HepG2 (cell line): ENCODE results near the gene ZNF524. TPM values are rescaled to one million over a fixed set of nuclear protein-coding genes. Genes with fewer than 3 reads are reported as not detected.

ENCODE experiments used
- CC2D1A ChIP-seq: sonication (generic); formaldehyde crosslinking; IDR thresholded peaks from 2 replicates; pipeline ENCODE4 v1.8.1; 2023; ENCODE audit warnings: mild to moderate bottlenecking, missing genetic modification reagents
- ETS1 ChIP-seq: sonication (generic); formaldehyde crosslinking; IDR thresholded peaks from 2 replicates; pipeline ENCODE4 v1.4.0; 2020; ENCODE audit warnings: missing genetic modification reagents
- FOXO1 ChIP-seq: sonication (generic); formaldehyde crosslinking; IDR thresholded peaks from 2 replicates; pipeline ENCODE4 v1.4.0; 2020; ENCODE audit warnings: missing genetic modification reagents
- MIER2 ChIP-seq: IDR thresholded peaks from 2 replicates; pipeline ENCODE4 v1.6.1; 2016; ENCODE audit warnings: missing biosample characterization, missing genetic modification reagents
- NCOA1 ChIP-seq: sonication (generic); formaldehyde crosslinking; IDR thresholded peaks from 2 replicates; pipeline ENCODE4 v1.9.0; 2021; ENCODE audit warnings: missing genetic modification reagents
- NCOA2 ChIP-seq: sonication (generic); formaldehyde crosslinking; IDR thresholded peaks from 2 replicates; pipeline ENCODE4 v1.8.0; 2022; ENCODE audit warnings: inconsistent platforms
- NCOR1 ChIP-seq: fragments of 200-600 bp; sonication (generic); IDR thresholded peaks from 2 replicates; pipeline ENCODE4 v1.7.0; 2017; ENCODE audit warnings: antibody characterized with exemption, low read length, borderline replicate concordance
- NFIC ChIP-seq: IDR thresholded peaks from 2 replicates; pipeline ENCODE4 v1.6.1; 2012; ENCODE audit warnings: mild to moderate bottlenecking, low read length, inconsistent platforms
- PBX2 ChIP-seq: IDR thresholded peaks from 2 replicates; pipeline ENCODE4 v1.6.1; 2016; ENCODE audit warnings: control low read depth
- PHF21A ChIP-seq: sonication (generic); formaldehyde crosslinking; IDR thresholded peaks from 2 replicates; pipeline ENCODE4 v1.5.0; 2020; ENCODE audit warnings: mild to moderate bottlenecking, missing genetic modification reagents
- SALL2 ChIP-seq: sonication (generic); formaldehyde crosslinking; IDR thresholded peaks from 2 replicates; pipeline ENCODE4 v1.8.1; 2023; ENCODE audit warnings: mild to moderate bottlenecking, missing genetic modification reagents, inconsistent platforms
- SNAPC5 ChIP-seq: sonication (generic); formaldehyde crosslinking; IDR thresholded peaks from 2 replicates; pipeline ENCODE4 v1.8.1; 2023; ENCODE audit warnings: mild to moderate bottlenecking, missing genetic modification reagents, borderline replicate concordance
- ZBTB7B ChIP-seq: sonication (generic); formaldehyde crosslinking; IDR thresholded peaks from 2 replicates; pipeline ENCODE4 v1.4.0; 2020; ENCODE audit warnings: missing genetic modification reagents
- ZC3H13 ChIP-seq: sonication (generic); formaldehyde crosslinking; IDR thresholded peaks from 2 replicates; pipeline ENCODE4 v1.8.1; 2023; ENCODE audit warnings: mild to moderate bottlenecking, missing genetic modification reagents, moderate library complexity
- ZHX1 ChIP-seq: sonication (generic); formaldehyde crosslinking; IDR thresholded peaks from 2 replicates; pipeline ENCODE4 v1.8.1; 2022; ENCODE audit warnings: low read depth, mild to moderate bottlenecking, missing genetic modification reagents
- ZNF17 ChIP-seq: sonication (generic); formaldehyde crosslinking; IDR thresholded peaks from 2 replicates; pipeline ENCODE4 v1.5.0; 2020; ENCODE audit warnings: mild to moderate bottlenecking, missing genetic modification reagents
- ZNF180 ChIP-seq: sonication (generic); formaldehyde crosslinking; IDR thresholded peaks from 2 replicates; pipeline ENCODE4 v1.4.0; 2020; ENCODE audit warnings: low read depth, missing genetic modification reagents, borderline replicate concordance
- ZNF263 ChIP-seq: sonication (generic); formaldehyde crosslinking; IDR thresholded peaks from 2 replicates; pipeline ENCODE4 v1.4.0; 2020; ENCODE audit warnings: missing genetic modification reagents
- ZNF329 ChIP-seq: sonication (generic); formaldehyde crosslinking; IDR thresholded peaks from 2 replicates; pipeline ENCODE4 v1.9.0; 2021; ENCODE audit warnings: low read depth, mild to moderate bottlenecking, missing genetic modification reagents
- ZNF331 ChIP-seq: sonication (generic); formaldehyde crosslinking; IDR thresholded peaks from 2 replicates; pipeline ENCODE4 v1.4.0; 2020; ENCODE audit warnings: missing genetic modification reagents
- ZNF484 ChIP-seq: sonication (generic); formaldehyde crosslinking; IDR thresholded peaks from 2 replicates; pipeline ENCODE4 v1.5.1; 2020; ENCODE audit warnings: mild to moderate bottlenecking, low read depth, missing genetic modification reagents, borderline replicate concordance
- ZNF547 ChIP-seq: sonication (generic); formaldehyde crosslinking; IDR thresholded peaks from 2 replicates; pipeline ENCODE4 v1.5.1; 2020; ENCODE audit warnings: mild to moderate bottlenecking, missing genetic modification reagents
- ZNF562 ChIP-seq: sonication (generic); formaldehyde crosslinking; IDR thresholded peaks from 2 replicates; pipeline ENCODE4 v1.8.0; 2022; ENCODE audit warnings: missing genetic modification reagents, borderline replicate concordance
- ZSCAN29 ChIP-seq: sonication (generic); formaldehyde crosslinking; conservative IDR thresholded peaks from 2 replicates; pipeline ENCODE4 v1.4.0; 2020; ENCODE audit warnings: mild to moderate bottlenecking, missing genetic modification reagents
- polyA plus RNA-seq, 8 experiments: library from polyadenylated mRNA; depleted of rRNA in 3 of 8; stranded (reverse) in 7 of 8; unstranded in 1 of 8; fragments of >200 nt; fragmentation: Illumina TruSeq in 4 of 8; extraction: Trizol in 4 of 8; gene quantifications; 2 replicates each; pipeline versions ENCODE4 v1.2.1 to v1.2.3, GENCODE V29; 2011 to 2016; ENCODE audit warnings: low read depth in 4 of 8, missing spikeins in 1 of 8, mixed read lengths in 1 of 8; ENCODE audit not compliant: insufficient read depth in 1 of 8
- total RNA-seq, 5 experiments: library from RNA; depleted of rRNA; stranded (reverse); fragments of >200 nt; fragmentation: Illumina TruSeq; extraction: Trizol; gene quantifications; 2 replicates each; pipeline ENCODE4 v1.2.3, GENCODE V29; 2016; ENCODE audit warnings: low read depth in 1 of 5
- TF ChIP-seq, protein P1 (sequence below), 2 experiments: sonication (generic) in 1 of 2; formaldehyde crosslinking in 1 of 2; IDR thresholded peaks; 2 replicates each; pipeline versions ENCODE4 v1.5.1 to v1.6.1; 2011 to 2020; ENCODE audit warnings: borderline replicate concordance in 1 of 2, low read depth in 1 of 2, low read length in 1 of 2, mild to moderate bottlenecking in 1 of 2, missing genetic modification reagents in 1 of 2, moderate library complexity in 1 of 2

ZNF524 gene
- total and polyA plus RNA-seq, 2 of the 13 experiments (the other 11 are each of a cell fraction or from before 2014, with no cell fraction given) = 3.2 to 4.6 TPM

- TF ChIP-seq ZNF180 (CRISPR knock-in tag) = no peak
- TF ChIP-seq MIER2 (CRISPR knock-in tag) = no peak; the same call in 1 of the 2 replicates
- no peak for TF ChIP-seq NCOR1
- TF ChIP-seq ZNF331 (CRISPR knock-in tag) = no peak
- TF ChIP-seq ZHX1 (CRISPR knock-in tag) = no peak
- peak; percentile 48; the same call in 1 of the 2 replicates for TF ChIP-seq PBX2 (CRISPR knock-in tag)
- peak; percentile 49; the same call in 1 of the 2 replicates for TF ChIP-seq FOXO1 (CRISPR knock-in tag)
- no peak for TF ChIP-seq CC2D1A
- no peak for TF ChIP-seq ZNF547 (CRISPR knock-in tag)
- TF ChIP-seq SALL2 (CRISPR knock-in tag) = no peak
- TF ChIP-seq ZNF17 = no peak
- no peak for TF ChIP-seq NFIC
- no peak for TF ChIP-seq ZNF562 (CRISPR knock-in tag)
- TF ChIP-seq ETS1 (CRISPR knock-in tag) = no peak
- 0 out of 2 replicates have a peak, but pooled peaks have one; percentile 39 for TF ChIP-seq PHF21A (CRISPR knock-in tag)
- no peak for TF ChIP-seq ZNF263 (CRISPR knock-in tag)
- TF ChIP-seq ZSCAN29 (CRISPR knock-in tag) = no peak
- TF ChIP-seq ZC3H13 (CRISPR knock-in tag) = no peak
- no peak for TF ChIP-seq ZNF484 (CRISPR knock-in tag)
- TF ChIP-seq NCOA1 = no peak
- TF ChIP-seq, protein P1, sequence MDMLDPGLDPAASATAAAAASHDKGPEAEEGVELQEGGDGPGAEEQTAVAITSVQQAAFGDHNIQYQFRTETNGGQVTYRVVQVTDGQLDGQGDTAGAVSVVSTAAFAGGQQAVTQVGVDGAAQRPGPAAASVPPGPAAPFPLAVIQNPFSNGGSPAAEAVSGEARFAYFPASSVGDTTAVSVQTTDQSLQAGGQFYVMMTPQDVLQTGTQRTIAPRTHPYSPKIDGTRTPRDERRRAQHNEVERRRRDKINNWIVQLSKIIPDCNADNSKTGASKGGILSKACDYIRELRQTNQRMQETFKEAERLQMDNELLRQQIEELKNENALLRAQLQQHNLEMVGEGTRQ (IDR thresholded peaks at IDR 0.05; ENCODE audit: low read depth, low read length) = no peak
- TF ChIP-seq, protein P1 (CRISPR knock-in tag; IDR thresholded peaks at IDR 0.05; ENCODE audit: borderline replicate concordance) = no peak
- no peak for TF ChIP-seq ZBTB7B
- TF ChIP-seq SNAPC5 (CRISPR knock-in tag) = no peak
- TF ChIP-seq NCOA2 = 0 out of 2 replicates have a peak, but pooled peaks have one; percentile 41
- no peak for TF ChIP-seq ZNF329 (CRISPR knock-in tag)
These were observed 45.3 kb upstream of the ZNF524 start (continued) for GRCh38 chr19:55554741-55555152.
